Choroid plexus epithelial cell (primary cell): ENCODE measurements around the gene SLFN12.

Experiments
- DNase-seq: peaks from one replicate; pipeline ENCODE4 v3.0.0-alpha.2; 2010; ENCODE audit warnings: low read depth
- H3K4me3 ChIP-seq: 2 replicates; pipeline ENCODE4 v1.5.1; 2011; ENCODE audit warnings: low read depth, mild to moderate bottlenecking, control low read depth, low read length, moderate library complexity
- TF ChIP-seq, protein P1 (sequence below): conservative IDR thresholded peaks from 2 replicates; pipeline ENCODE4 v1.5.1; 2011; ENCODE audit warnings: low read depth, mild to moderate bottlenecking, control low read depth, inconsistent platforms, low read length, moderate library complexity

The SLFN12 gene

GRCh38 chr17:35377706-35378105, 54.6 kb downstream of the SLFN12 start:
- H3K4me3 ChIP-seq: no peak overlapping the region
- TF ChIP-seq, protein P1, sequence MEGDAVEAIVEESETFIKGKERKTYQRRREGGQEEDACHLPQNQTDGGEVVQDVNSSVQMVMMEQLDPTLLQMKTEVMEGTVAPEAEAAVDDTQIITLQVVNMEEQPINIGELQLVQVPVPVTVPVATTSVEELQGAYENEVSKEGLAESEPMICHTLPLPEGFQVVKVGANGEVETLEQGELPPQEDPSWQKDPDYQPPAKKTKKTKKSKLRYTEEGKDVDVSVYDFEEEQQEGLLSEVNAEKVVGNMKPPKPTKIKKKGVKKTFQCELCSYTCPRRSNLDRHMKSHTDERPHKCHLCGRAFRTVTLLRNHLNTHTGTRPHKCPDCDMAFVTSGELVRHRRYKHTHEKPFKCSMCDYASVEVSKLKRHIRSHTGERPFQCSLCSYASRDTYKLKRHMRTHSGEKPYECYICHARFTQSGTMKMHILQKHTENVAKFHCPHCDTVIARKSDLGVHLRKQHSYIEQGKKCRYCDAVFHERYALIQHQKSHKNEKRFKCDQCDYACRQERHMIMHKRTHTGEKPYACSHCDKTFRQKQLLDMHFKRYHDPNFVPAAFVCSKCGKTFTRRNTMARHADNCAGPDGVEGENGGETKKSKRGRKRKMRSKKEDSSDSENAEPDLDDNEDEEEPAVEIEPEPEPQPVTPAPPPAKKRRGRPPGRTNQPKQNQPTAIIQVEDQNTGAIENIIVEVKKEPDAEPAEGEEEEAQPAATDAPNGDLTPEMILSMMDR: no peak
- no peak for DNase-seq

DNA sequence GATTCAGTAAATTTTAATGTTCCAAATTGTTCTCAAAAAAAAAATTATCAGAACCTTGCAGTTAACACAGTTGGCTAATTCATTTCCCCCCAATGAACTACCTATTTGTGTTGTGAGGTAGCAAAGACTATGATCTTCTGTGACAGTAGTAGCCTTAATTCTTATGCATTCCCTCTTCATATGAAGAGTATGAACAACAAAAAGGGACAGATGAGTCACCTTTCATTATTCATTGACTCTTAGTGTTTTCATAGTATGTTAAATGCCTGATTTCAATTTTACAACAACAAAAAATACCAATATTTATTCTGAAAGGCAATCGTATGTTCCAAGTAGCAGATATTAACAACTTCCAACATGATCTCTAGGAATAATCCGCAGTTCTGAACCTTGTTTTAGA, 55.2 kb downstream of the SLFN12 start:
- H3K4me3 ChIP-seq: no peak overlapping the region
- no peak for DNase-seq
- TF ChIP-seq, protein P1: no peak

GRCh38 chr17:35376245-35376644, 56.1 kb downstream of the SLFN12 start:
- H3K4me3 ChIP-seq: no peak overlapping the region
- TF ChIP-seq, protein P1: no peak
- peak; percentile 20 for DNase-seq

- TF ChIP-seq, protein P1: no peak
Measured at GRCh38 chr17:35374766-35375344, 57.4 kb downstream of the SLFN12 start.

GRCh38 chr17:35373984-35374765, 58.1 kb downstream of the SLFN12 start:
- TF ChIP-seq, protein P1: no peak
- peak; percentile 44 for DNase-seq
- peak overlapping the region; percentile 75 for H3K4me3 ChIP-seq

More at GRCh38 chr17:35374766-35375344, 57.4 kb downstream of the SLFN12 start:
- no peak for DNase-seq
- H3K4me3 ChIP-seq: peak overlapping the region; percentile 75

GRCh38 chr17:35373534-35373983, 58.7 kb downstream of the SLFN12 start, which contains the start of gene SLFN11:
Gene SLFN11, minus strand, starts transcription at chr17:35373621. Its CDS starts 9,814 bp downstream, at chr17:35363807.
- TF ChIP-seq, protein P1: no peak
- peak; percentile 90 for DNase-seq
- peak within 1 kb of the TSS; percentile 75 for H3K4me3 ChIP-seq
